Spleen (tissue), 11 donors: ENCODE measurements around the gene TXNL4A. TPM values are rescaled to one million over a fixed set of nuclear protein-coding genes. Genes with fewer than 3 reads are reported as not detected.

ENCODE experiments used
- DNase-seq: peaks from one replicate; pipeline ENCODE4 v3.0.0-alpha.2; 2020
- H3K27ac ChIP-seq, 8 donors: fragments of 200-600 bp; sonication (generic) in 7 of 8; 1 replicate in 4 of 8; 2 replicates in 4 of 8; pipeline versions ENCODE4 v1.5.0 to v1.8.0; 2016 to 2021; ENCODE audit warnings: inconsistent platforms in 4 of 8, mild to moderate bottlenecking in 4 of 8, moderate library complexity in 1 of 8
- H3K27me3 ChIP-seq, 7 donors: fragments of 200-600 bp; sonication (generic) in 6 of 7; replicated peaks in 1 of 7; 1 replicate in 4 of 7; 2 replicates in 3 of 7; pipeline versions ENCODE4 v1.5.0 to v1.8.0; 2016 to 2021; ENCODE audit warnings: inconsistent platforms in 3 of 7, mild to moderate bottlenecking in 1 of 7
- H3K36me3 ChIP-seq, 6 donors: fragments of 200-600 bp; sonication (generic) in 5 of 6; 1 replicate in 4 of 6; 2 replicates in 2 of 6; pipeline versions ENCODE4 v1.5.0 to v1.8.0; 2016 to 2021; ENCODE audit warnings: inconsistent platforms in 2 of 6
- H3K4me1 ChIP-seq, 6 donors: fragments of 200-600 bp; sonication (generic) in 5 of 6; 1 replicate in 3 of 6; 2 replicates in 3 of 6; pipeline versions ENCODE4 v1.5.0 to v1.8.0; 2016 to 2021; ENCODE audit warnings: inconsistent platforms in 3 of 6
- H3K4me3 ChIP-seq, 8 donors: fragments of 200-600 bp; sonication (generic) in 7 of 8; 1 replicate in 4 of 8; 2 replicates in 4 of 8; pipeline versions ENCODE4 v1.5.0 to v1.8.0; 2016 to 2021; ENCODE audit warnings: inconsistent platforms in 4 of 8, mild to moderate bottlenecking in 4 of 8, moderate library complexity in 2 of 8
- H3K9me3 ChIP-seq, 8 donors: fragments of 200-600 bp; sonication (generic) in 7 of 8; 1 replicate in 4 of 8; 2 replicates in 4 of 8; pipeline versions ENCODE4 v1.5.0 to v1.8.0; 2016 to 2021; ENCODE audit warnings: inconsistent platforms in 4 of 8
- POLR2A ChIP-seq, 3 donors: fragments of 450-650 bp; IDR thresholded peaks; one replicate each; pipeline ENCODE4 v1.5.1; 2017; ENCODE audit warnings: antibody characterized with exemption in 3 of 3, mild to moderate bottlenecking in 1 of 3
- POLR2AphosphoS5 ChIP-seq, 3 donors: sonication (generic); formaldehyde crosslinking; IDR thresholded peaks; one replicate each; pipeline ENCODE4 v1.5.1; 2017; ENCODE audit warnings: antibody characterized with exemption in 3 of 3
- WGBS, 5 donors: extraction: QIAGEN DNeasy Blood & Tissue Kit in 3 of 5; methylation state at CpG; one replicate each; pipeline versions ENCODE4 v1.1.5 to v1.1.7; 2013 to 2018; 5-methylcytosine and 5-hydroxymethylcytosine counted together
- intact Hi-C: fragments of 100-400 bp; cut with DNase I; formaldehyde crosslinking; loops from one replicate; pipeline ENCODE4 v1.15.0; 2023; ENCODE audit warnings: low total_unique reads
- polyA plus RNA-seq, 3 donors: library from polyadenylated mRNA; stranded (reverse); fragments of 200-250 nt; gene quantifications; one replicate each; pipeline ENCODE4 v1.2.1, GENCODE V29; 2013
- total RNA-seq, 7 donors: library from RNA; depleted of rRNA in 3 of 7; stranded (reverse); fragments of >200 nt in 3 of 7; fragmentation: NEBNext Ultra II Directional in 4 of 7; extraction: Animal tissue kit (Norgen Biotek cat#: 25700) in 4 of 7; gene quantifications; one replicate each; pipeline versions ENCODE4 v1.1.0 to v1.2.1, GENCODE V29; 2016 to 2021
- TF ChIP-seq, protein P1 (sequence below), 11 experiments: fragments of 200-600 bp in 7 of 11; fragments of 450-650 bp in 4 of 11; sonication (generic) in 4 of 11; IDR thresholded peaks in 8 of 11; conservative IDR thresholded peaks in 3 of 11; 1 replicate in 7 of 11; 2 replicates in 4 of 11; pipeline versions ENCODE4 v1.4.0 to v1.8.0; 2016 to 2021; ENCODE audit warnings: antibody characterized with exemption in 11 of 11, inconsistent platforms in 4 of 11, mild to moderate bottlenecking in 1 of 11
- donor health status: healthy with polysubstance abuse.
- donor health status: DM: no; HTN: no; CAD: no; lungs with moderate emphysema.
- donor health status: DM: no; HTN: no; CAD: no.
- donor health status: Bipolar disorder and iron deficiency.
- donor health status: healthy.
- donor health status: DM: no; HTN: no; CAD: no.
- donor health status: DM: yes; HTN: yes; CAD: no.

The TXNL4A gene
- total and polyA plus RNA-seq, 10 donors, result 20.7 to 98.5 (median 69.3) TPM

DNA sequence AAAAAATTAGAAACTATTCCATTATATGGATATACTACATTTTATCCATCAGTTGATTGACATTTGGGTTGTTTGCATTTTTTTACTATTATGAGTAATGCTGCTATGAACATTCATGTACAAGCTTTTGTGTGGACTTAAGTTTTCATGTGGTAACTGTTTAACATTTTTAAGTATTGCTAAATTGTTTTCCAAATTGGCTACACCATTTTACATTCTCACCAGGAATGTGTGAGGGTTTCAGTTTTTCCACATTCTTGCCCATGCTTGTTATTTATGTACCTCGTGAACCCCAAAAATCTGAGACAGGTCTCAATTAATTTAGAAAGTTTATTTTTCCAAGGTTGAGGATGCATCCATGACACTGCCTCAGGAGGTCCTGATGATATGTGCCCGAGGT, 3.1 kb upstream of the TXNL4A start:
- peaks cover 13 to 25% (median 20%) of the 10 kb centered on the region in 6 donors for H3K4me1 ChIP-seq
- no peak overlapping the region for H3K4me3 ChIP-seq
- 85 to 94% (median 86%) methylated on average over 2 of the region's 2 CpGs for WGBS, 5 donors
- H3K27me3 ChIP-seq, result no peaks in the 10 kb centered on the region
- DNase-seq, result no peak
- TF ChIP-seq, protein P1, sequence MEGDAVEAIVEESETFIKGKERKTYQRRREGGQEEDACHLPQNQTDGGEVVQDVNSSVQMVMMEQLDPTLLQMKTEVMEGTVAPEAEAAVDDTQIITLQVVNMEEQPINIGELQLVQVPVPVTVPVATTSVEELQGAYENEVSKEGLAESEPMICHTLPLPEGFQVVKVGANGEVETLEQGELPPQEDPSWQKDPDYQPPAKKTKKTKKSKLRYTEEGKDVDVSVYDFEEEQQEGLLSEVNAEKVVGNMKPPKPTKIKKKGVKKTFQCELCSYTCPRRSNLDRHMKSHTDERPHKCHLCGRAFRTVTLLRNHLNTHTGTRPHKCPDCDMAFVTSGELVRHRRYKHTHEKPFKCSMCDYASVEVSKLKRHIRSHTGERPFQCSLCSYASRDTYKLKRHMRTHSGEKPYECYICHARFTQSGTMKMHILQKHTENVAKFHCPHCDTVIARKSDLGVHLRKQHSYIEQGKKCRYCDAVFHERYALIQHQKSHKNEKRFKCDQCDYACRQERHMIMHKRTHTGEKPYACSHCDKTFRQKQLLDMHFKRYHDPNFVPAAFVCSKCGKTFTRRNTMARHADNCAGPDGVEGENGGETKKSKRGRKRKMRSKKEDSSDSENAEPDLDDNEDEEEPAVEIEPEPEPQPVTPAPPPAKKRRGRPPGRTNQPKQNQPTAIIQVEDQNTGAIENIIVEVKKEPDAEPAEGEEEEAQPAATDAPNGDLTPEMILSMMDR (IDR thresholded peaks at IDR 0.05 in 8 of 11, conservative IDR thresholded peaks at IDR 0.05 in 3 of 11), result no peak
- TF ChIP-seq POLR2A (IDR thresholded peaks at IDR 0.05) (no peak), POLR2AphosphoS5 (IDR thresholded peaks at IDR 0.05) (no peak)
- H3K27ac ChIP-seq, result no peak overlapping the region
- intact Hi-C loops, result loop anchor here (5.0 kb wide), 1 partner anchor 41 kb away; the partner anchor contains the start of gene RBFA
- H3K36me3 ChIP-seq, result peaks cover 0 to under 1% (median 0%) of the 10 kb centered on the region in 6 donors
- H3K9me3 ChIP-seq, result no peaks in the 10 kb centered on the region

DNA sequence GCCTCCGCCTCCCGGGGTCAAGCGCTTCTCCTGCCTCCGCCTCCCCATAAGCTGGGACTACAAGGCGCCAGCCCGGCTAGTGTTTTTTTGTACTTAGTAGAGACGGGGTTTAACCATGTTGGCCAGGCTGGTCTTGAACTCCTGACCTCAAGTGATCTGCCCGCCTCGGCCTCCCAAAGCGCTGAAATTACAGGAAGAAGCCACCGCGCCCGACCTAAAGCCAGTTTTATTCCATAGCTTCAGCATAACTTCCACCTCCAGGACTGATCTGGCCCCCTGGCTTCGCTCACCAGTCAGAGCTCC, 783 bp upstream of the TXNL4A start:
- TF ChIP-seq, protein P1 (IDR thresholded peaks at IDR 0.05 in 8 of 11, conservative IDR thresholded peaks at IDR 0.05 in 3 of 11), result no peak
- TF ChIP-seq POLR2AphosphoS5 (IDR thresholded peaks at IDR 0.05) (no peak), POLR2A (IDR thresholded peaks at IDR 0.05) (no peak)
- H3K27me3 ChIP-seq, result no peaks in the 10 kb centered on the region
- H3K4me3 ChIP-seq, result peak overlapping the region; percentile 81 to 96 (median 90)
- peak overlapping the region; percentile 92 to 99 (median 96) for H3K27ac ChIP-seq
- 46 to 69% (median 55%) methylated on average over 14 of the region's 14 CpGs for WGBS, 5 donors
- peaks cover 0 to 24% (median 3%) of the 10 kb centered on the region in 6 donors for H3K36me3 ChIP-seq
- H3K9me3 ChIP-seq, result no peaks in the 10 kb centered on the region
- H3K4me1 ChIP-seq, result peaks cover 21 to 48% (median 39%) of the 10 kb centered on the region in 6 donors
- intact Hi-C loops, result no loop called here
- DNase-seq, result peak; percentile 81

DNA sequence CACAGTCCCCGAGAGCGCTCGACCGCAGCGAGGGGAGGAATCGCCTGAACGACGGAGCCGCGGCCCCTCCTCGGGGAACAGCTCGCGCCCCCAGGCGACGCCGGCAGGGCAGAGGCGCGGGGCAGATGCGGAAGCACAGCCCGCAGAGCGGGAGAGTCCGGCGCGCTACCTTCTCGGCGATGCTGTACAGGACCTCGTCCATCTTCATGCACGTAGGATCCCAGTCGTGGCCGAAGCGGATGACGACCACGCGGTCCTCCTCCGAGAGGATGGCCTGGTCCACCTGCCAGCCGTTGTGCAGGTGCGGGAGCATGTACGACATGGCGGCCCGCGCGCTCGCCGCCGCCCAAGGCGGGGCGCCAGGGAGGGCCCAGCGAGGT, 302 bp downstream of the TXNL4A start:
- peak; percentile 95 for DNase-seq
- WGBS, 5 donors, result 0 to 1% (median 1%) methylated on average over 19 to 48 of the region's 48 CpGs

DNA sequence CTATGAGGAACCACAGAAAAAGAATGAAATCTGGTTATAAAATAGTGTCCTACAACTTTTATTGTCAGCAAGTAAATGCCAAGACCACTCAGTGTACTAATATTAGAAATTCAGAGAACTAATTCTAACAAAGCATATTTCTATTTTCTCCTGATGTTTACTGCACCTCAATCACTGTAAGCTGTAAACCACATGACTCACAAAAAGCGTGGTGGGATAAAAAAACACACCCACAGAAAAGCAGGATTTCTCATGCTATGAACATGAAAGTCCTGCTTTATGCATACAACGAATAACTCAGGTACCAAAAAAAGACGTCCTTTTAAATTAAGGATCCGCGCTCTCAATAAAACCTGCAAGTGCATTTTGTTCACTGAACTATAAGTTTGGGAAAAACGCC, 797 bp downstream of the TXNL4A start:
- no peak for TF ChIP-seq POLR2AphosphoS5 (IDR thresholded peaks at IDR 0.05)
- no peak for TF ChIP-seq POLR2A (IDR thresholded peaks at IDR 0.05)
- TF ChIP-seq, protein P1 (IDR thresholded peaks at IDR 0.05 in 8 of 11, conservative IDR thresholded peaks at IDR 0.05 in 3 of 11), result no peak
- Histone ChIP-seq H3K36me3 (peaks cover 0 to 35% (median 3%) of the 10 kb centered on the region in 6 donors), H3K4me1 (peaks cover 21 to 64% (median 49%) of the 10 kb centered on the region in 6 donors), H3K27me3 (no peaks in the 10 kb centered on the region), H3K27ac (peak overlapping the region; percentile 92 to 99 (median 96)), H3K4me3 (peak overlapping the region; percentile 81 to 96 (median 90)), H3K9me3 (no peaks in the 10 kb centered on the region)
- intact Hi-C loops, result no loop called here
- WGBS, 5 donors, result 0 to 2% (median 1%) methylated on average over 6 of the region's 6 CpGs
- no peak for DNase-seq

More for the DNA sequence above, 302 bp downstream of the TXNL4A start:
- H3K9me3 ChIP-seq, result no peaks in the 10 kb centered on the region
- H3K4me1 ChIP-seq, result peaks cover 21 to 59% (median 44%) of the 10 kb centered on the region in 6 donors
- peak overlapping the region; percentile 92 to 99 (median 96) for H3K27ac ChIP-seq
- H3K36me3 ChIP-seq, result peaks cover 0 to 31% (median 3%) of the 10 kb centered on the region in 6 donors
- no peak for TF ChIP-seq POLR2AphosphoS5 (IDR thresholded peaks at IDR 0.05)
- TF ChIP-seq, protein P1 (IDR thresholded peaks at IDR 0.05 in 8 of 11, conservative IDR thresholded peaks at IDR 0.05 in 3 of 11), result peak in 7 of 11 experiments; percentile 15 to 54 (median 38)
- intact Hi-C loops, result no loop called here
- H3K4me3 ChIP-seq, result peak overlapping the region; percentile 81 to 96 (median 90)
- H3K27me3 ChIP-seq, result no peaks in the 10 kb centered on the region
